ENCODE measurements around the gene ITSN2. TPM values are rescaled to one million over a fixed set of nuclear protein-coding genes. Genes with fewer than 3 reads are reported as not detected.

The ITSN2 gene
- total and polyA plus RNA-seq, 2 donors (not counting 1 experiment from before 2014, with no cell fraction given) = 23.1 to 43.4 TPM

GRCh38 chr2:24351627-24351938 lies 8.8 kb downstream of the ITSN2 start:
- Histone ChIP-seq H3K9me3 (ENCODE audit: control insufficient read depth, insufficient read depth, low read depth, low read length) (no peaks in the 10 kb centered on the region), H3K27me3 (ENCODE audit: control insufficient read depth, insufficient read depth, low read length) (no peaks in the 10 kb centered on the region), H3K4me1 (ENCODE audit: control insufficient read depth, extremely low read depth, insufficient read depth, low read length) (no peaks in the 10 kb centered on the region), H3K4me3 (replicated peaks in 1 of 4; ENCODE audit: control extremely low read depth in 1 of 4, insufficient read depth in 1 of 4, low read depth in 3 of 4, low read length in 4 of 4) (no peak overlapping the region), H4K20me1 (ENCODE audit: control insufficient read depth, extremely low read depth, insufficient read depth, low read length) (peaks cover 2% of the 10 kb centered on the region), H3K79me2 (ENCODE audit: control insufficient read depth, insufficient read depth, low read length) (peaks cover 33% of the 10 kb centered on the region), H3K36me3 (ENCODE audit: control insufficient read depth, insufficient read depth, low read length) (no peaks in the 10 kb centered on the region), H3K27ac (ENCODE audit: insufficient read depth, low read length) (no peak overlapping the region), H2AFZ (ENCODE audit: low read length) (no peak overlapping the region), H3K9ac (ENCODE audit: insufficient read depth, low read length) (no peak overlapping the region), H3K4me2 (ENCODE audit: extremely low read depth, insufficient read depth, low read length) (no peak overlapping the region)
- DNase-seq (ENCODE audit: low read depth in 2 of 2) = no peak
- TF ChIP-seq, protein P1, sequence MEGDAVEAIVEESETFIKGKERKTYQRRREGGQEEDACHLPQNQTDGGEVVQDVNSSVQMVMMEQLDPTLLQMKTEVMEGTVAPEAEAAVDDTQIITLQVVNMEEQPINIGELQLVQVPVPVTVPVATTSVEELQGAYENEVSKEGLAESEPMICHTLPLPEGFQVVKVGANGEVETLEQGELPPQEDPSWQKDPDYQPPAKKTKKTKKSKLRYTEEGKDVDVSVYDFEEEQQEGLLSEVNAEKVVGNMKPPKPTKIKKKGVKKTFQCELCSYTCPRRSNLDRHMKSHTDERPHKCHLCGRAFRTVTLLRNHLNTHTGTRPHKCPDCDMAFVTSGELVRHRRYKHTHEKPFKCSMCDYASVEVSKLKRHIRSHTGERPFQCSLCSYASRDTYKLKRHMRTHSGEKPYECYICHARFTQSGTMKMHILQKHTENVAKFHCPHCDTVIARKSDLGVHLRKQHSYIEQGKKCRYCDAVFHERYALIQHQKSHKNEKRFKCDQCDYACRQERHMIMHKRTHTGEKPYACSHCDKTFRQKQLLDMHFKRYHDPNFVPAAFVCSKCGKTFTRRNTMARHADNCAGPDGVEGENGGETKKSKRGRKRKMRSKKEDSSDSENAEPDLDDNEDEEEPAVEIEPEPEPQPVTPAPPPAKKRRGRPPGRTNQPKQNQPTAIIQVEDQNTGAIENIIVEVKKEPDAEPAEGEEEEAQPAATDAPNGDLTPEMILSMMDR (conservative IDR thresholded peaks at IDR 0.05 in 1 of 2, IDR thresholded peaks at IDR 0.05 in 1 of 2; ENCODE audit: low read depth in 1 of 2, low read length in 2 of 2) = no peak

DNA sequence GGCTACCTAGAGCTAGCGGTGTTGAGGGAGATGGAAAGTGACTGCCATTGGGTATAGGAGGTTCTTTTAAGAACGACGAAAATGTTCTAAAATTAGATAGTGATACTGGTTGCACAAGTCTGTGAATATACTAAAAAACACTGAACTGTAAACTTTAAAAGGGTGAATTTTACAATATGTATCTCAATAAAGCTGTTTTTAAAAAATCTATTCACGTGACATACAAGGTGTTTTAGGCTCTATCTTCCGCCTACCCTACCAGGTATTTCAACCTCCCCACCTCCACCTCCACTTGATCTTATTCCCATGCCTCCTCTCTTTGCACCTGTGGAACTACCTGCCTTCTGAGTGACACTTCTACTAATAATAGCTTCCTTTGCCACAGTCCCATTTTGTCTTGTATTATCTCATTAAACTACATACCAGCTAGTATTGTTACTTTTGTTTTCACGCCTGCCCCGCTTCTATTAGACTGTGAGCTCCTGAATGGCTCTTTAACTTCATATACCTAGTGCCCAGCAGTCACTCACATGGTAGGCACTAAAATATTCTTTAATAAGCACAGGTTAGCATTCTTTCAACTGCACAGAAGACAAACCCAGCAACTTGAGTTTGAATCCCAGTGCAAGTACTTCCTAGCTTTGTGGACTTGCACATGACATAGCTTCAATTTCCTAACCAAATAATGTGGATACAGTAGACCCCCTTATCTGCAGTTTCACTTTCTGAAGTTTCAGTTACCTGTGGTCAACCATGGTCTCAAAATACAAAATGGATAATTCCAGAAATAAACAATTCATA lies 9.3 kb downstream of the ITSN2 start:
- H2AFZ ChIP-seq (ENCODE audit: low read length) = no peak overlapping the region
- H3K4me2 ChIP-seq (ENCODE audit: extremely low read depth, insufficient read depth, low read length) = no peak overlapping the region
- H3K4me3 ChIP-seq (replicated peaks in 1 of 4; ENCODE audit: control extremely low read depth in 1 of 4, insufficient read depth in 1 of 4, low read depth in 3 of 4, low read length in 4 of 4) = no peak overlapping the region
- TF ChIP-seq EZH2 (IDR thresholded peaks at IDR 0.05; ENCODE audit: low read length, missing control alignments) = no peak
- TF ChIP-seq, protein P1 (conservative IDR thresholded peaks at IDR 0.05 in 1 of 2, IDR thresholded peaks at IDR 0.05 in 1 of 2; ENCODE audit: low read depth in 1 of 2, low read length in 2 of 2) = no peak
- peaks cover 33% of the 10 kb centered on the region for H3K79me2 ChIP-seq (ENCODE audit: control insufficient read depth, insufficient read depth, low read length)
- H3K9ac ChIP-seq (ENCODE audit: insufficient read depth, low read length) = no peak overlapping the region
- H3K9me3 ChIP-seq (ENCODE audit: control insufficient read depth, insufficient read depth, low read depth, low read length) = no peaks in the 10 kb centered on the region
- peaks cover 2% of the 10 kb centered on the region for H4K20me1 ChIP-seq (ENCODE audit: control insufficient read depth, extremely low read depth, insufficient read depth, low read length)
- H3K4me1 ChIP-seq (ENCODE audit: control insufficient read depth, extremely low read depth, insufficient read depth, low read length) = no peaks in the 10 kb centered on the region
- DNase-seq (ENCODE audit: low read depth in 2 of 2) = no peak
- no peak overlapping the region for H3K27ac ChIP-seq (ENCODE audit: insufficient read depth, low read length)
- H3K36me3 ChIP-seq (ENCODE audit: control insufficient read depth, insufficient read depth, low read length) = no peaks in the 10 kb centered on the region
- H3K27me3 ChIP-seq (ENCODE audit: control insufficient read depth, insufficient read depth, low read length) = no peaks in the 10 kb centered on the region

DNA sequence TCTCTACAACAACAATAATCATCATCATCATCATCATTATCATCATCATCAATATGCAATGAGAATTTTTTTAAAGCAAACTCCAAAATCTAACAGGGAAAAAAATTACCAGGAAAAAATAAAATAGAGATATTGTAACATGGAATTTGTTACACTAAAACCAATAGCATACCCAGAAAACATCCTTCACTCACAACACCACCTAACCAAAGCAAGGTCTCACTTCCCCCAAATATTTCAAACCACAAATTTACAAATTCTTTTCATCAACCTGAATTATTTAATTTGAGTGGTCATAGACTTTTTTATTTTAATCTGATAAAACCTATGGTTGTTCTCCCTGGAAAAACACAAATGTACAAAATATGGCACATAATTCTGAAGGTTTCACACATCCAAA lies 11.2 kb downstream of the ITSN2 start:
- H3K4me1 ChIP-seq (ENCODE audit: control insufficient read depth, extremely low read depth, insufficient read depth, low read length) = no peaks in the 10 kb centered on the region
- peaks cover 38% of the 10 kb centered on the region for H3K79me2 ChIP-seq (ENCODE audit: control insufficient read depth, insufficient read depth, low read length)
- H2AFZ ChIP-seq (ENCODE audit: low read length) = no peak overlapping the region
- H3K36me3 ChIP-seq (ENCODE audit: control insufficient read depth, insufficient read depth, low read length) = no peaks in the 10 kb centered on the region
- DNase-seq (ENCODE audit: low read depth in 2 of 2) = no peak
- no peak for TF ChIP-seq EZH2 (IDR thresholded peaks at IDR 0.05; ENCODE audit: low read length, missing control alignments)
- TF ChIP-seq, protein P1 (conservative IDR thresholded peaks at IDR 0.05 in 1 of 2, IDR thresholded peaks at IDR 0.05 in 1 of 2; ENCODE audit: low read depth in 1 of 2, low read length in 2 of 2) = no peak
- H3K27ac ChIP-seq (ENCODE audit: insufficient read depth, low read length) = no peak overlapping the region
- peaks cover 2% of the 10 kb centered on the region for H4K20me1 ChIP-seq (ENCODE audit: control insufficient read depth, extremely low read depth, insufficient read depth, low read length)
- H3K9ac ChIP-seq (ENCODE audit: insufficient read depth, low read length) = no peak overlapping the region
- H3K4me3 ChIP-seq (replicated peaks in 1 of 4; ENCODE audit: control extremely low read depth in 1 of 4, insufficient read depth in 1 of 4, low read depth in 3 of 4, low read length in 4 of 4) = no peak overlapping the region
- no peaks in the 10 kb centered on the region for H3K9me3 ChIP-seq (ENCODE audit: control insufficient read depth, insufficient read depth, low read depth, low read length)
- no peak overlapping the region for H3K4me2 ChIP-seq (ENCODE audit: extremely low read depth, insufficient read depth, low read length)
- H3K27me3 ChIP-seq (ENCODE audit: control insufficient read depth, insufficient read depth, low read length) = no peaks in the 10 kb centered on the region
